LNCaP clone FGC (cell line): ENCODE results near the gene SLC39A11.

Experiments
- DNase-seq: peaks from one replicate; pipeline ENCODE4 v3.0.0-alpha.2; 2011; ENCODE audit warnings: low read depth
- H3K4me3 ChIP-seq: 2 replicates; pipeline ENCODE4 v1.5.1; 2011; ENCODE audit warnings: mild to moderate bottlenecking, low read depth, low read length, control low read depth
- TF ChIP-seq, protein P1 (sequence below): IDR thresholded peaks from 2 replicates; pipeline ENCODE4 v1.5.1; 2012; ENCODE audit warnings: mild to moderate bottlenecking; ENCODE audit not compliant: control insufficient read depth, insufficient read depth; ENCODE audit errors: extremely low read depth

Gene SLC39A11

DNA sequence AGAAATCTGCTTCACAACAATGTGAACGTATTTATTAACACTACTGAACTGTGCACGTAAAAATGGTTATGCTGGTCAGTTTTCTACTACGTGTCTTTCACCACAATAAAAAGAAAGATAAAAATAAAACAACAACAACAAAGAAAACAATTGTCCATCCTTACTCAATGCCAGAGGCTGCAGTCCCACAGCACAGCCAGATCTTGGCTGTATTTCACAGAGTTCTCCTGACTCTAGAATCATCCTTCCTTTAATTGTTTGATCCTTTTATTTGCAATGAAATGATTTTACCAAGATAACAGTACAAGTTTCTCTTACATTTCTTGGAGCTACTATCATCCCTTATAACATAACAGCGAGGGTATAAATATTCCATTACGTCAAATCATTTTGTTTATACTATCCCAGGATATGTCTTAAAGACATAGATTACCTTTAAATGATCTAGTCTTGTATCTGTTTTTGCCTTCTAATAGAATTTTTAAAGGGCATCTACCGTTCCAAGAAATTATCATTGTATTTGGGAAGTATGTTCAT lies 103.3 kb downstream of the SLC39A11 start:
- no peak for DNase-seq
- H3K4me3 ChIP-seq, result no peak overlapping the region
- TF ChIP-seq, protein P1, sequence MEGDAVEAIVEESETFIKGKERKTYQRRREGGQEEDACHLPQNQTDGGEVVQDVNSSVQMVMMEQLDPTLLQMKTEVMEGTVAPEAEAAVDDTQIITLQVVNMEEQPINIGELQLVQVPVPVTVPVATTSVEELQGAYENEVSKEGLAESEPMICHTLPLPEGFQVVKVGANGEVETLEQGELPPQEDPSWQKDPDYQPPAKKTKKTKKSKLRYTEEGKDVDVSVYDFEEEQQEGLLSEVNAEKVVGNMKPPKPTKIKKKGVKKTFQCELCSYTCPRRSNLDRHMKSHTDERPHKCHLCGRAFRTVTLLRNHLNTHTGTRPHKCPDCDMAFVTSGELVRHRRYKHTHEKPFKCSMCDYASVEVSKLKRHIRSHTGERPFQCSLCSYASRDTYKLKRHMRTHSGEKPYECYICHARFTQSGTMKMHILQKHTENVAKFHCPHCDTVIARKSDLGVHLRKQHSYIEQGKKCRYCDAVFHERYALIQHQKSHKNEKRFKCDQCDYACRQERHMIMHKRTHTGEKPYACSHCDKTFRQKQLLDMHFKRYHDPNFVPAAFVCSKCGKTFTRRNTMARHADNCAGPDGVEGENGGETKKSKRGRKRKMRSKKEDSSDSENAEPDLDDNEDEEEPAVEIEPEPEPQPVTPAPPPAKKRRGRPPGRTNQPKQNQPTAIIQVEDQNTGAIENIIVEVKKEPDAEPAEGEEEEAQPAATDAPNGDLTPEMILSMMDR, result no peak

DNA sequence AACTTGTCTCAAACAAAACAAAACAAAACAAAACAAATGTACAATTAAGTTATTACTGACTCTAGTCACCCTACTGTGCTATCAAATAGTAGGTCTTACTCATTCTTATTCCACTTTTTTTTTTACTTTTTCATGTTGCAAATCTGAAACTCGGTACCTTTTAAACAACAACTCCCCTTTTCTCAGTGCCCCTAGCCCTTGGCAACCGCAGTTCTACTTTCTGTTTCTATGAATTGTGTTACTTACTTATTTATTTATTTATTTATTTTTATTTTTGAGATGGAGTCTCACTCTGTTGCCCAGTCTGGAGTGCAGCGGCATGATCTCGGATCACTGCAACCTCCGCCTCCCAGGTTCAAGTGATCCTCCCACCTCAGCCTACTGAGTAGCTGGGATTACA lies 104.0 kb downstream of the SLC39A11 start:
- TF ChIP-seq, protein P1, result no peak
- H3K4me3 ChIP-seq, result no peak overlapping the region
- DNase-seq, result no peak

DNA sequence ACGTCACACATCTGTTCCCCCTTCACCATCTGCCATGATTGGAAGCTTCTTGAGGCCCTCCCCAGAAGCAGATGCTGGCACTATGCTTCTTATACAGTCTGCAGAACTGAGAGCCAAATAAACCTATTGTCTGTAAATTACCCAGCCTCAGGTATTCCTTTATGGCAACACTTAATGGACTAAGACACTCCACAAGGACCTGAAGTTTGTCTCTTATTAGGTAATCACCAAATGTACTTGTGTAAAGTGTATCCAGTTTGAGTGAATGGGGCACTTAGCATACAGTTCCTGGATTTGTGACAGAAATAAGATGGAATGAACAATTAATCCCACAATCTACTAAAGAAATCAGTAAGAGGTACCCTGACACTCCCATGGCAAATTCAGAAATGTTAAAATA lies 105.3 kb downstream of the SLC39A11 start:
- H3K4me3 ChIP-seq, result no peak overlapping the region

DNA sequence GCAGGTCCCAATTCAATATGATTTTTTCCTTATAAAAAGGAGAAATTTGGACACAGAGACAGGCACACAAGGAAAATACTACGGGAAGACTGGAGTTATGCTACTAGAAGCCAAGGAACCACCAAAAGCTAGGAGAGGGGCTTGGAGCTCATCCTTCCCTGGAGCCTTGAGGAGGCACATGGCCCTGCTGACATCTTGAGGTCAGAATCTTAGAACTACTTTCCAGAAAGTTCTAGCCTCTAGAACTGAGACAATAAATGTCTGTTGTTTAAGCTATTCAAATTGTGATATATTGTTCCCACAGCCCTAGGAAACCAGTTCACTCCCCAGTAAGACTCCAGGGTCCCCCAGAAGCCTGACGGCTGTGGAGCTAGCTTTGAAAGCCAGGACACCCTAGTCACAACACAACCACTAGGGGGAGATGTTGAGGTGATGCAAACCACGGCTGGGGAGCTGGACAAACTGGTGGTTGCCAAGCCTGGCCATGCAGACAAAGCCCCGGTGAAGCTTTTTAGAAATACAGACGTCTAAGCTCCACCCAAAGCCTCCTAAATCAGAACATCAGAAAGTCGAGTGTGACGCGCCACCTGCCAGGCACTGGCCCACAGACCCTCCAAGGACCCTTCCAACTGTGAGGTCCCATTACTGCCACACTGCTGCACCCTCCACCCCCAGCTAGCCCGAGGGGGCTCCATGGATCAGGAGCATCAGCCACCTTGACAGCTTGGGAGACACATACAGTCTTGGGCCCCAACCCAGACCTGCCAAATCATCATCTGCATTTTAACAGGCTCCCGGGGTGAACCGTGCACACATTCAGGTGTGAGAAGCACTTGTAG lies 106.4 kb downstream of the SLC39A11 start:
- DNase-seq, result peak; percentile 43
- TF ChIP-seq, protein P1, result peak; percentile 85

More for the DNA sequence above, 105.3 kb downstream of the SLC39A11 start:
- no peak for DNase-seq
- TF ChIP-seq, protein P1, result no peak

GRCh38 chr17:72984926-72985325 lies 107.6 kb downstream of the SLC39A11 start:
- H3K4me3 ChIP-seq, result no peak overlapping the region
- TF ChIP-seq, protein P1, result no peak
- DNase-seq, result no peak

More for the DNA sequence above, 106.4 kb downstream of the SLC39A11 start:
- no peak overlapping the region for H3K4me3 ChIP-seq

DNA sequence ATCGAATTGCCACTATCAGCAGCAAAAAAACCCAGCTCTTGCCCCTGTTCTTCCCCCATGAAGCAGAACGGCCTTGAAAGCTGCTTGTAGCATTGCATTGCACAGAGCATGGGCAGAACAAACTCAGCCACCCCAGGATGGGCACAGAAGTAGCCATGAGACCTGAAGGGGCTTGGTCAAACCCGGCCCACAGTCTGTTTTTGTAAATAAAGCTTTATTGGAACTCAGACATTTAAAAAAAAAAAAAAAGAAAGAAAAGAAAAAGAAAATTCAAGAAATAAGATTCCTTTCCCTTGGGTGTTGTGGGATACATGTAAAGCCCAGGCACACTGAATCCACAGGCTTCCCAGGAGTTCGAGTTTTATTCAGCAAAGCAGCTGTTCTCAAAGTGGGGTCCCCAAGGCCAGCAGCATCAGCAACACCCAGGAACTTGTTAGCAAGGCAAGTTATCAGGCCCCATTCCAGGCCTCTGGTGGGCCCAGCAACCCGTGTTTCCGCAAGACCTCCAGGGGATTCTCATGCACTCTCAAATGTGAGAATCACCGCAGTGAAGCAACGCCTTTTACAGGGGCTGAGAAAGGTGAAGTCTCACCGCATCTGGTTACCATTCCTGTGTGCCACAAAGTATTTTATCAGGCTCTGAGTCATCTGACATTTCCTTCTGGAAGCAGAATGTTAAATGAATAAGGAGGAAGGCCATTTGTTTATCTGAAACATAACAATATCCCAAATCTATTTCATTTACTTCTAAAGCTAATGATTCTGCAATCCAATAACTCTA lies 108.2 kb downstream of the SLC39A11 start:
- TF ChIP-seq, protein P1, result no peak
- no peak for DNase-seq

More for the DNA sequence above, 108.2 kb downstream of the SLC39A11 start:
- no peak overlapping the region for H3K4me3 ChIP-seq
